Pancreas (tissue), 10 donors: ENCODE data around the gene GALNT16. TPM values are rescaled to one million over a fixed set of nuclear protein-coding genes. Genes with fewer than 3 reads are reported as not detected.

ENCODE experiments used
- ATAC-seq, 4 donors: fragments of 200-7000 bp; cut with Tn5 transposase; one replicate each; pipeline versions ENCODE4 v1.8.0 to v1.9.1; 2020; ENCODE audit warnings: mild to moderate bottlenecking in 4 of 4, moderate library complexity in 4 of 4
- DNase-seq, 6 donors: peaks; one replicate each; pipeline ENCODE4 v3.0.0-alpha.2; 2020
- FAIRE-seq: peaks from 2 replicates; lab custom pipeline; 2012; peaks lifted over from hg19 to GRCh38; lab: Jason Lieb, UNC
- H3K27ac ChIP-seq, 4 donors: fragments of 200-600 bp; sonication (generic); 1 replicate in 3 of 4; 2 replicates in 1 of 4; pipeline versions ENCODE4 v1.5.0 to v1.8.0; 2020
- H3K27me3 ChIP-seq, 4 donors: fragments of 200-600 bp; one replicate each; pipeline ENCODE4 v1.8.0; 2021
- H3K36me3 ChIP-seq, 3 donors: fragments of 200-600 bp; sonication (generic) in 1 of 3; one replicate each; pipeline versions ENCODE4 v1.5.0 to v1.8.0; 2020 to 2021
- H3K4me1 ChIP-seq, 3 donors: fragments of 200-600 bp; one replicate each; pipeline ENCODE4 v1.8.0; 2021
- H3K4me3 ChIP-seq, 4 donors: fragments of 200-600 bp; sonication (generic) in 2 of 4; one replicate each; pipeline versions ENCODE4 v1.5.0 to v1.8.0; 2020 to 2021
- H3K9me3 ChIP-seq, 4 donors: fragments of 200-600 bp; one replicate each; pipeline ENCODE4 v1.8.0; 2021
- CTCF ChIP-seq, 4 donors: fragments of 200-600 bp; sonication (generic) in 3 of 4; IDR thresholded peaks; one replicate each; pipeline versions ENCODE4 v1.5.0 to v1.8.0; 2021; ENCODE audit warnings: antibody characterized with exemption in 4 of 4
- WGBS, 2 donors: extraction: QIAGEN DNeasy Blood & Tissue Kit; methylation state at CpG; one replicate each; pipeline ENCODE4 v1.1.7; 2013; 5-methylcytosine and 5-hydroxymethylcytosine counted together
- intact Hi-C, 3 donors: fragments of 100-400 bp; cut with DNase I; formaldehyde crosslinking; loops; one replicate each; pipeline versions ENCODE4 v1.11.1 to v1.14.2; 2022
- polyA plus RNA-seq, 2 donors: library from polyadenylated mRNA; stranded (reverse); fragments of 200-250 nt; gene quantifications; one replicate each; pipeline ENCODE4 v1.2.3, GENCODE V29; 2013
- total RNA-seq, 6 donors: library from RNA; stranded (reverse); fragmentation: NEBNext Ultra II Directional in 4 of 6; extraction: Animal tissue kit (Norgen Biotek cat#: 25700) in 4 of 6; gene quantifications; one replicate each; pipeline versions ENCODE4 v1.2.1 to v1.2.4, GENCODE V29; 2021 to 2023
- donor health status: healthy with polysubstance abuse.
- donor health status: DM: no; HTN: no; CAD: no; lungs with moderate emphysema.
- donor health status: DM: no; HTN: no; CAD: no.
- donor health status: control.
- donor health status: control.
- donor health status: Bipolar disorder and iron deficiency.
- donor health status: DM: yes; HTN: yes; CAD: no.
- donor health status: DM: no; HTN: no; CAD: no.
- donor health status: DM: no; HTN: no; CAD: no.
- donor health status: DM: yes; HTN: yes; CAD: no.

The GALNT16 gene
- total and polyA plus RNA-seq, 8 donors = 0.93 to 3.2 (median 1.9) TPM

- no peak for ATAC-seq
- H3K4me3 ChIP-seq = no peak overlapping the region
- no peaks in the 10 kb centered on the region for H3K27me3 ChIP-seq
- no peaks in the 10 kb centered on the region for H3K36me3 ChIP-seq
- no peaks in the 10 kb centered on the region for H3K9me3 ChIP-seq
- WGBS, 2 donors = 93 to 96% methylated on average over 5 of the region's 5 CpGs
- no peak overlapping the region for H3K27ac ChIP-seq
- no peak for FAIRE-seq
- DNase-seq = no peak
- TF ChIP-seq CTCF (IDR thresholded peaks at IDR 0.05) = no peak
- H3K4me1 ChIP-seq = peaks cover 0 to 3% (median 0%) of the 10 kb centered on the region in 3 donors
- intact Hi-C loops = no loop called here
Observed at GRCh38 chr14:69337984-69338383, 78.0 kb downstream of the GALNT16 start.

- H3K27me3 ChIP-seq = no peaks in the 10 kb centered on the region
- H3K4me3 ChIP-seq = no peak overlapping the region
- H3K36me3 ChIP-seq = no peaks in the 10 kb centered on the region
- H3K9me3 ChIP-seq = no peaks in the 10 kb centered on the region
- ATAC-seq = no peak
- TF ChIP-seq CTCF (IDR thresholded peaks at IDR 0.05) = no peak
- no peak overlapping the region for H3K27ac ChIP-seq
- WGBS, 2 donors = 92 to 95% methylated on average over 13 of the region's 13 CpGs
- DNase-seq = no peak
- H3K4me1 ChIP-seq = peaks cover 0 to 11% (median 4%) of the 10 kb centered on the region in 3 donors
- no peak for FAIRE-seq
- intact Hi-C loops = no loop called here
Observed at GRCh38 chr14:69339426-69339825, 79.5 kb downstream of the GALNT16 start.

DNA sequence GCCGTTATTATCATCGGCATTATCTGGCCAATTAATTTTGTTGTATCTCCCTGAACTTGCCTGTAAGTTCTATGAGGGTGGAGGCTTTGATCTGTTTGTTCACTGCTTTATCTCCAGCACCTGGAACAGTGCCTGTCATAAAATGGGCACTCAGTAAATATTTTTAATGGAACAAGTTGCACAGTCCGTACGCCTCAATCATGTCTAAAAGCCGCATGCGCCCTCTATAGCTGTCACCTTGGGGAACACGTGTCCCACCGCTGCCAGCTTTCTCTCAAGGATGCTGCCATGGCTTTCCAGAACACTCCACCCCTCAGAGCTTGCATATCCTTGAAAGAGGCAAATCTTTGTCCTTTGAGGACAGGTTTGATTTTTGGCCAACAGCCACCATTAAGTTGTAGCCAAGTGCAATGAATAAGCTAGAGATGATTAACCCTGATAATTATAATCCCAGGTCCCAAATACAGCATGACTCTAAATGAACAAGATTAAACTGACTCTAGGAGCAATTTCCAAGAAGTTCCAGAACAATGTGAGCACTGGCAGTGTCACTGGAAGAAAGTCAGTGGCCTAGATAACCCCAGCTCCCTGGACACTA lies 83.1 kb downstream of the GALNT16 start:
- Histone ChIP-seq H3K4me1 (peaks cover 0 to 11% (median 4%) of the 10 kb centered on the region in 3 donors), H3K36me3 (no peaks in the 10 kb centered on the region), H3K9me3 (no peaks in the 10 kb centered on the region), H3K27me3 (no peaks in the 10 kb centered on the region), H3K4me3 (no peak overlapping the region), H3K27ac (peak overlapping the region in 1 of 4 donors; percentile 19)
- FAIRE-seq = no peak
- TF ChIP-seq CTCF (IDR thresholded peaks at IDR 0.05) = no peak
- WGBS, 2 donors = 9 to 11% methylated on average over 8 of the region's 8 CpGs
- DNase-seq = peak in 4 of 6 donors; percentile 57 to 75 (median 64)
- intact Hi-C loops = no loop called here
- peak; percentile 85 to 91 (median 88) for ATAC-seq

- H3K27me3 ChIP-seq = no peaks in the 10 kb centered on the region
- no peaks in the 10 kb centered on the region for H3K36me3 ChIP-seq
- intact Hi-C loops = no loop called here
- H3K4me3 ChIP-seq = no peak overlapping the region
- H3K27ac ChIP-seq = no peak overlapping the region
- WGBS, 2 donors = 85 to 86% methylated on average over 3 of the region's 3 CpGs
- no peak for TF ChIP-seq CTCF (IDR thresholded peaks at IDR 0.05)
- H3K9me3 ChIP-seq = no peaks in the 10 kb centered on the region
- FAIRE-seq (no peak), ATAC-seq (no peak), DNase-seq (no peak)
- H3K4me1 ChIP-seq = peaks cover 0 to 11% (median 4%) of the 10 kb centered on the region in 3 donors
Observed at GRCh38 chr14:69344171-69344570, 84.2 kb downstream of the GALNT16 start.

DNA sequence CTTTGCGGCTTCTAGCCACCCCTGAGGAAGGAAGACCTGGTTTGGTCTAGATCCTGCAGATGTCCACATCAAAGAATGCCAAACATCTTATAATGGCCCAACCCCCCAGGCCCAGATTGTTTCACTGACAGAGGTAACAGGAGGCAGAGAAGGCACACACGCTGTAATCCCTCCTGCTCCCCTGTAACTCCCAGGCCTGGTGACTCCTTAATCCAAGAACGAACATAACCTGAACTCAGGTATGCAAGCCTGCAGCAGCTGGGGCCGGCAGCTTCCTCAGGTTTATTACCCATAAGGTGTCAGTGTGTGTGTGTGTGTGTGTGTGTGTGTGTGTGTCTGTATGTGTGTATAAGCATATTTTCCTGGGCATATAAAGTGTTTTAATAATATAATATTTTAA lies 85.4 kb downstream of the GALNT16 start:
- 49 to 72% methylated on average over 4 of the region's 4 CpGs for WGBS, 2 donors
- DNase-seq = no peak
- ATAC-seq = no peak
- FAIRE-seq = no peak
- intact Hi-C loops = no loop called here
- Histone ChIP-seq H3K27me3 (no peaks in the 10 kb centered on the region), H3K9me3 (no peaks in the 10 kb centered on the region), H3K4me3 (no peak overlapping the region), H3K36me3 (no peaks in the 10 kb centered on the region), H3K4me1 (peaks cover 0 to 11% (median 4%) of the 10 kb centered on the region in 3 donors), H3K27ac (no peak overlapping the region)
- TF ChIP-seq CTCF (IDR thresholded peaks at IDR 0.05) = no peak
